HG02759 (cell line): ENCODE data around the gene MRPL33.

Experiments used
- ATAC-seq: cut with Tn5 transposase; IDR thresholded peaks from one replicate; pipeline ENCODE4 v1.9.1; 2021; ENCODE audit warnings: mild to moderate bottlenecking, moderate library complexity; ENCODE audit not compliant: unreplicated experiment

Gene MRPL33

DNA sequence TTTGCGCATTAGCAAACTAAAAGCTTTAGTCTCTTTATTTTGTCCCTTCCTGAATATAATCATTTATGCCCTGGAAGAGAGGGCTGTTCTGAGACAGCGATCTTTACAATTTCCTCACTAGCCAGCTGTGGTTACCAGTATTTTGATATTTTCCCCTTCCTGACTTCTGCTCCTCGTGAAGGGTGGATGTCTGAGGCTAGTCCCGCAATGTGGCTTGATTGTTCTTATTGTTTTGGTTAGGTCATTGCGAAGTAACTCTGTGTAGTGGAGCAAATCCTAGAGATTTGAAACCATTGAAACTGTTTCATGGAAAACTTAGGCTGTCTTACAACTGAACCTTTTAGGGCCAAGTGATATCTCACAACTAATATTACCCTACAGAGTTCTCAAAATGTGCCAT is 2.4 kb downstream of the MRPL33 start:
- ATAC-seq, result no peak

DNA sequence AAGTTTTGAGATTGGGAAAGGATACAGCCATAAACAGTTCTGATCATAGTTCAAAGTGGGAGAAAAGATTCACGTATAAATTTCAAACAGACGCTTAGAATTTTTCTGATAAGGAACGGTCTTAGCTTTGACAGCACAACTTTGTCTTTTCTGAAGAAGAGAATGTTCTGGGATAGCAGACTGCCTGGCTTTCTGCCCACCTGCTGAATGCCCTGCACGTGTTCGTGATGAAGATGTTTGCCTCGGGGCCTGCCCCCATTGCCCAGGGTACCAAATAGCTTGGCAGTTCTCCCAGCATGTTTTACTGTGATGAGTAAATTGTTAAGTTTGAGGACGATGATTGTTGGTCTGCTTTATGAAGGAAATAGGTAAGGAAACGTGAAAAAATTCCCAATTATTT is 4.6 kb downstream of the MRPL33 start:
- no peak for ATAC-seq

DNA sequence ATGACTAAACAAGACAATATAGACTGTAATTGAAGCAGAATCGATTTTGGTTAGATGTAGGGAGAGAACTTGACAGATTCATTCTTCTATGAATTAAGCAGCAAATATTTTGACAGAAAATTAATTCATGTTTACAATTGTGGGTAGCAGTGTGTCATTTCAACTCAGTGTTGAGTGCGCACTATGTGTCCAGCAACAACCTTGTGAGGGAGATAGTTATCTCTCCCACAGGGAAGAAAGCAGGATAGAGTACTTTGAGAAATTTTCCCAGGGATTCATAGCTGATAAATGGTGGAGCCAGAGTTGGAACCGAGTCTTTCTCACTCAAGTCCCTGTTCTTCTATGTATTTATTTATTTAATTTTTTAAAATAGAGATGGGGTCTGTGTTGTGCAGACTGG is 5.2 kb downstream of the MRPL33 start:
- ATAC-seq, result no peak

DNA sequence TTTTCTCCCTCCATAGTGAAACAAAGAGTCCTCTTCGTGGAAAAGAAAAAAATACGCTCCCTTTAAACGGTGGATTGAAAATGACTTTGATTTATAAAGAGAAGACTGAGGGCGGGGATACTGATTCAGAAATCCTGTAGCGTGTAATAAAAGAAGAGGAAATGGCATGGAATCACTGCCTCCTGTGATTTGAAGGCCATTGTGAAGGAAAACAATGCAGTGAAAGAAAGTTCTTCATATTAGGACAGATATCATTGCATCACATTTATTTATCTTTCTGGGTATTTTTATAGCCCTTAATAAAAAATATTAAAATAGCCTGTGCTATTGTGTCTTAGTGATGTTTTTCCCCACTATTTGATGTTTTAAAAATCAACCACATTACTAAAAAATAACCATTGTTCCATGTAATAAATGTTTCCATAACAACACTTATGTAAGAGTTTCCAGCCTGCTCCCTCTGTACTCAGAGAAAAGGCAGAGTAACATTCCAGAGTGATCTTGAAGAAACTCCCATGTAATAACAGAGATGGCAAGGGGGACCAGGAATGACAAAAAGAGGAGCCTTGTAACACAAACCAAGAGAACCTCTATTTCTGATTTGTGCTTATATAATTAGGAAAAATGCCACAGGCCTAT is 8.0 kb downstream of the MRPL33 start:
- ATAC-seq, result no peak

- ATAC-seq, result no peak
Observed at GRCh38 chr2:27781496-27781895, 10.0 kb downstream of the MRPL33 start.

DNA sequence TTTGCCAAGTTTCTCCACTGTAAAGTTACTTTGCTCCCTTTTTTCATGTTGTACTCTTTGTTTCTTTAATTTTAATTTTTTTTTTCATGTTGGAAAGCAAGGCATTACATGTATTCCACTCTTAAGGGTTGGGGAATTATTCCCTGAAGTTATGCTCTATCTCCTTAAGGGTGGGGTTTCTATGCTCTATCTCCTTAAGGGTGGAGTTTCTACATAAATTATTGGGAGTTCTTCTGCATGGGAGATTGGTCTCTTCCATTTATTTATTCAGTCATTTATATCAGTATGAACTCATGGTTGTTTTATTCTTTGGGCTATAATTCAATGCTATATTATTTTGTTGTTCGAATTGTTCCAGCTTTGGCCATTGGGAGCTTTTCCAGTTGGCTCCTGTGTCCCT is 11.2 kb downstream of the MRPL33 start:
- no peak for ATAC-seq

- ATAC-seq, result no peak
Observed at GRCh38 chr2:27790796-27791195, 19.3 kb downstream of the MRPL33 start.

- ATAC-seq, result no peak
Observed at GRCh38 chr2:27792759-27793158, 21.2 kb downstream of the MRPL33 start.

- ATAC-seq, result no peak
Observed at GRCh38 chr2:27795093-27795834, 23.7 kb downstream of the MRPL33 start.

- ATAC-seq, result no peak
Observed at GRCh38 chr2:27795868-27796277, 24.4 kb downstream of the MRPL33 start.

DNA sequence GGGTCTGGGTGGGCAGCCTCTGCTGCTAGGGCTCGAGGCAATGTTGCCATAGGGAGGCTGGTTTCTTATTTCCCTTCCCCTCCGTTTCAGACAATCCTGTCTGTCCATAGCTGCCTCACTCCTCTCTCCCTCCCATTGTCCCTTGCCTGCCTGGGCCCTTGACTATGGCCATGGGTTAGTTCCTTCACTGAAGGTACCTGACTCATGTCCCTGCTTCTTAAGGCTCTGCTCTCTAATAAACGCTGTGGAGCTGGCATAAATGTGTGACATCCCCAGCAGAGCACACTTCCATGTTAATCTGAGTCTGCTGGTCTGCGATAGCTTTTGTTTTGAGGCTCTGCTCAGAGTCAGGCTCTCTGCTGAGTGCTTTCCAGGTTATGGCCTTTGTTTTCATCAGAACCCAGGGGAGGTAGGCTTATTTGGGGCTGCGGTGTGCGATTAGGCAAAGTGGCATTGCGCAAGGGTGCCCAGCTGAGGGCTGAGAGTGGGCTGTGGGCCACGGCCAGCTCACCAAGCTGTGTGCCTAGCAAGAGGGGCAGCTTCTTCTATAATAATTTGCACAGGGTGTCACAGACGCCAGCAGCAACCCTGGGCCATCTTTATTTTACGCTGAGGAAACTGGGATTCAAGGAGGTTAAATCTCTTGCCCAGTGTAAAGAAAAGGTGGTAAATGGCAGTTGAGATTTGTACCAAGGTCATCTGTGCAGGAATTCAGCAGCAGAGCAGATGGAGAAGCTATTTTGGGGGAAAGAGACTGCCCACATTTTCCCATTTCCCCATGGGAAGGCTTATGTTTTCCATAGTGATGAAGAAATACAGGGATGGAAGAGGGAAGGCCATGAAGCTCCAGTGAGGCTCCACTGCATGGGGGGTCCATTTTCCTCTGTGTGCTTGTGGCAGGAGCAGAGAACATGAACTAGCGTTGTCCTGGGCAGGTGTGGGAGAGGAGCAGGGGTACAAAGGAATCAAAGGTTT is 25.6 kb downstream of the MRPL33 start:
- ATAC-seq, result no peak

- no peak for ATAC-seq
Observed at GRCh38 chr2:27797841-27798240, 26.3 kb downstream of the MRPL33 start.

DNA sequence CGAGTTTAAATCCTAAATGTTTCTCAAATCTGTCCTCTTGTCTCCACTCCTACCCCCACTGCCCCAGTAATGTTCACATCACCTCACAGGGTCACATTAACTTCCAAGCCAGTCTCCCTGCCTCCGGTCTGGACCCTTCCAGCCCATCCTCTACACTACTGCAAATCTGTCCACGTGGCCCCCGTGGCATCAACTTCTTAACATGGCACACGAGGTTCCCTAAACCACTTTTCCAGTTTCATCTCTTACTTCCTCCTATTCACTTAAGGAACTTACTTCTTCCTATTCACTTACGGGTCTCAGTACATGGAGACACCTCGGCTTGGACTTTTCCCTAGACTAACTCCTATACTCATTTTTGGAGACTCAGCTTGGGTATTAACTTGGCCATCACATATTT is 27.0 kb downstream of the MRPL33 start:
- ATAC-seq, result no peak

GRCh38 chr2:27798948-27799645 is 27.6 kb downstream of the MRPL33 start:
- no peak for ATAC-seq

- ATAC-seq, result no peak
Observed at GRCh38 chr2:27799646-27800010, 28.1 kb downstream of the MRPL33 start.

- ATAC-seq, result no peak
Observed at GRCh38 chr2:27800856-27801255, 29.3 kb downstream of the MRPL33 start.

DNA sequence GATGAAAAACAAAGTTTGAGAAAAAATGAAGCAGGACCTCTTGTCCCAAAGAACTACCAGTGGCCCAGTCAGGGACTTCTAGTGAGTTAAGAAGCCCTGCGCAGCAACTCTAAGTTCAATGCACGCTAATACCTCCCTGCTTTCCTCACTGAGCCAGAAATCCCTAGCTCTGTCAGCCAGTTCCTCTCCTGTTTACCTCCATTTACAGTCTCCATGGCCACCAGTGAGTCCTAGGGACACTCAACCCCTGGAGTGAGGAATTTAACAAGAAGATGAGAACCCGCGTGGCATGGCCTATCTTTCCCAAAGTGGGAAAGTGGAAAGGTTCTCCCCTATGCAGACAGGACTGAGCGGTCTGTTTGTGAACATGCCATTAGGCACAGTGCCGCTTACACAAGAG is 31.0 kb downstream of the MRPL33 start:
- ATAC-seq, result no peak

- ATAC-seq, result no peak
Observed at GRCh38 chr2:27803046-27803445, 31.5 kb downstream of the MRPL33 start.

- no peak for ATAC-seq
Observed at GRCh38 chr2:27804146-27804545, 32.6 kb downstream of the MRPL33 start.

DNA sequence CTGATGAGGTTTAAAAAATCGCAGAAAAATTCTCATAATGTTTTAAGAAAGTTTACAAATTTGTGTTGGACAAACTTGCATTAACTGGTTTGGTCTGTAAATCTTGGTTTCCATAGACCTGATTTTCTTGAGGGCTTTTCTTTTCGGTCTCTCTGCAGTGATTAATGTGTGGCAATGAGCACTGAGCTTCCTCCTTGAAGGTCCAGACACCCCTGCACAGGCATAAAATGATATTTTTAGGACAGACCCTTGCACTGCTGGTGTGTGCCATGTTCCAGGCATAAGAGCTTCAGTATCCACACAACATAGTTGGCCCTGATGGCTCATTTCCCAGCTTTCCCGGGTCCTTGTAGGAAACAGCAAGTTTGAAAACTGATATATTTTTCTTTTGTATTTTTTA is 33.7 kb downstream of the MRPL33 start:
- no peak for ATAC-seq
